SK-N-SH treated with all-trans-retinoic acid at 6 μM for 48 hours (cell line): Measurements from ENCODE around the gene POU2F3.

ENCODE experiments used
- ATAC-seq: fragments of 200-7000 bp; cut with Tn5 transposase; 3 replicates; pipeline ENCODE4 v1.9.1; 2020; ENCODE audit warnings: mild to moderate bottlenecking, moderate library complexity
- ARNTL ChIP-seq: fragments of 450-650 bp; formaldehyde crosslinking; IDR thresholded peaks from 2 replicates; pipeline ENCODE4 v1.5.0; 2020; ENCODE audit warnings: low read depth, mild to moderate bottlenecking, moderate library complexity, borderline replicate concordance
- BACH2 ChIP-seq: fragments of 250-450 bp; sonication (Bioruptor Pico); IDR thresholded peaks from 2 replicates; pipeline ENCODE4 v1.9.0; 2021; ENCODE audit warnings: mild to moderate bottlenecking, borderline replicate concordance
- CREB5 ChIP-seq: fragments of 250-450 bp; sonication (Bioruptor Pico); IDR thresholded peaks from 2 replicates; pipeline ENCODE4 v1.5.1; 2020; ENCODE audit warnings: low read depth, mild to moderate bottlenecking, moderate library complexity
- CSDC2 ChIP-seq: fragments of 250-450 bp; sonication (Bioruptor Pico); IDR thresholded peaks from 2 replicates; pipeline ENCODE4 v1.5.0; 2020; ENCODE audit warnings: mild to moderate bottlenecking, moderate library complexity
- ESRRG ChIP-seq: fragments of 250-450 bp; sonication (Bioruptor Pico); IDR thresholded peaks from 2 replicates; pipeline ENCODE4 v1.6.1; 2021; ENCODE audit warnings: mild to moderate bottlenecking
- GLIS3 ChIP-seq: fragments of 250-450 bp; sonication (Bioruptor Pico); IDR thresholded peaks from 2 replicates; pipeline ENCODE4 v1.5.0; 2020; ENCODE audit warnings: mild to moderate bottlenecking, moderate library complexity
- ISL1 ChIP-seq: fragments of 250-450 bp; sonication (Bioruptor Pico); IDR thresholded peaks from 2 replicates; pipeline ENCODE4 v2.1.2; 2022; ENCODE audit warnings: mild to moderate bottlenecking, moderate library complexity
- PATZ1 ChIP-seq: fragments of 250-450 bp; sonication (Bioruptor Pico); IDR thresholded peaks from 2 replicates; pipeline ENCODE4 v1.8.0; 2020; ENCODE audit warnings: mild to moderate bottlenecking, moderate library complexity, borderline replicate concordance
- PPARA ChIP-seq: fragments of 250-450 bp; sonication (Bioruptor Pico); IDR thresholded peaks from 2 replicates; pipeline ENCODE4 v1.5.0; 2020; ENCODE audit warnings: mild to moderate bottlenecking, borderline replicate concordance
- RARB ChIP-seq: fragments of 250-450 bp; sonication (Bioruptor Pico); IDR thresholded peaks from 2 replicates; pipeline ENCODE4 v1.8.0; 2021; ENCODE audit warnings: mild to moderate bottlenecking, moderate library complexity
- SNAI2 ChIP-seq: fragments of 250-450 bp; sonication (Bioruptor Pico); IDR thresholded peaks from 2 replicates; pipeline ENCODE4 v1.5.0; 2020; ENCODE audit warnings: mild to moderate bottlenecking, moderate library complexity
- TCF4 ChIP-seq: fragments of 250-450 bp; sonication (Bioruptor Pico); IDR thresholded peaks from 2 replicates; pipeline ENCODE4 v1.8.0; 2021; ENCODE audit warnings: mild to moderate bottlenecking, moderate library complexity, borderline replicate concordance
- TOX ChIP-seq: fragments of 250-450 bp; sonication (Bioruptor Pico); IDR thresholded peaks from 2 replicates; pipeline ENCODE4 v1.8.0; 2021; ENCODE audit warnings: mild to moderate bottlenecking, moderate library complexity, borderline replicate concordance
- TSHZ2 ChIP-seq: fragments of 250-450 bp; sonication (Bioruptor Pico); IDR thresholded peaks from 2 replicates; pipeline ENCODE4 v1.5.0; 2020; ENCODE audit warnings: mild to moderate bottlenecking, moderate library complexity
- ZC3H10 ChIP-seq: fragments of 250-450 bp; sonication (Bioruptor Pico); IDR thresholded peaks from 2 replicates; pipeline ENCODE4 v1.5.1; 2021; ENCODE audit warnings: mild to moderate bottlenecking, moderate library complexity
- ZFP3 ChIP-seq: fragments of 250-450 bp; sonication (Bioruptor Pico); IDR thresholded peaks from 2 replicates; pipeline ENCODE4 v1.5.0; 2020; ENCODE audit warnings: mild to moderate bottlenecking, moderate library complexity
- ZFP30 ChIP-seq: fragments of 450-650 bp; formaldehyde crosslinking; IDR thresholded peaks from 2 replicates; pipeline ENCODE4 v1.5.0; 2022; ENCODE audit warnings: mild to moderate bottlenecking, moderate library complexity
- ZNF565 ChIP-seq: fragments of 450-650 bp; formaldehyde crosslinking; conservative IDR thresholded peaks from 2 replicates; pipeline ENCODE4 v1.5.0; 2020; ENCODE audit warnings: low read depth, mild to moderate bottlenecking, moderate library complexity
- ZNF70 ChIP-seq: fragments of 450-650 bp; formaldehyde crosslinking; IDR thresholded peaks from 2 replicates; pipeline ENCODE4 v1.5.0; 2020; ENCODE audit warnings: mild to moderate bottlenecking, moderate library complexity
- ZNF8 ChIP-seq: fragments of 450-650 bp; formaldehyde crosslinking; IDR thresholded peaks from 2 replicates; pipeline ENCODE4 v1.5.0; 2020; ENCODE audit warnings: mild to moderate bottlenecking, moderate library complexity

POU2F3 gene

GRCh38 chr11:120257346-120257745 lies 17.4 kb downstream of the POU2F3 start:
- TF ChIP-seq ISL1 (CRISPR knock-in tag) (no peak), ZNF70 (CRISPR knock-in tag) (no peak), TOX (CRISPR knock-in tag) (no peak), ZFP3 (CRISPR knock-in tag) (no peak), BACH2 (no peak), TCF4 (CRISPR knock-in tag) (no peak), ZC3H10 (CRISPR knock-in tag) (no peak), RARB (CRISPR knock-in tag) (no peak), GLIS3 (CRISPR knock-in tag) (no peak), ZFP30 (CRISPR knock-in tag) (no peak), ZNF565 (CRISPR knock-in tag) (no peak), ARNTL (CRISPR knock-in tag) (no peak), CSDC2 (CRISPR knock-in tag) (no peak), TSHZ2 (CRISPR knock-in tag) (no peak), ESRRG (CRISPR knock-in tag) (no peak), PATZ1 (no peak)
- no peak for ATAC-seq

GRCh38 chr11:120258661-120259060 lies 18.7 kb downstream of the POU2F3 start:
- ATAC-seq = peak; percentile 54; the same call in 1 of the 3 replicates
- no peak for TF ChIP-seq PPARA
- no peak for TF ChIP-seq ZC3H10 (CRISPR knock-in tag)
- TF ChIP-seq ZNF8 (CRISPR knock-in tag) = no peak
- no peak for TF ChIP-seq ARNTL (CRISPR knock-in tag)
- TF ChIP-seq CREB5 = no peak
- TF ChIP-seq PATZ1 = no peak
- TF ChIP-seq ISL1 (CRISPR knock-in tag) = no peak
- no peak for TF ChIP-seq RARB (CRISPR knock-in tag)
- no peak for TF ChIP-seq ZFP30 (CRISPR knock-in tag)
- no peak for TF ChIP-seq ESRRG (CRISPR knock-in tag)
- no peak for TF ChIP-seq GLIS3 (CRISPR knock-in tag)
- no peak for TF ChIP-seq ZNF565 (CRISPR knock-in tag)
- TF ChIP-seq BACH2 = no peak
- TF ChIP-seq TCF4 (CRISPR knock-in tag) = no peak
- TF ChIP-seq CSDC2 (CRISPR knock-in tag) = no peak

- no peak for TF ChIP-seq ISL1 (CRISPR knock-in tag)
- no peak for TF ChIP-seq GLIS3 (CRISPR knock-in tag)
- no peak for TF ChIP-seq ZC3H10 (CRISPR knock-in tag)
- TF ChIP-seq SNAI2 (CRISPR knock-in tag) = no peak
- TF ChIP-seq ARNTL (CRISPR knock-in tag) = no peak
- no peak for TF ChIP-seq TSHZ2 (CRISPR knock-in tag)
- no peak for TF ChIP-seq ESRRG (CRISPR knock-in tag)
- no peak for TF ChIP-seq ZNF8 (CRISPR knock-in tag)
- no peak for TF ChIP-seq BACH2
- no peak for TF ChIP-seq RARB (CRISPR knock-in tag)
- no peak for TF ChIP-seq ZFP3 (CRISPR knock-in tag)
- TF ChIP-seq ZFP30 (CRISPR knock-in tag) = no peak
- ATAC-seq = no peak
These were observed 19.3 kb downstream of the POU2F3 start for GRCh38 chr11:120259241-120259640.
